DND-41 (cell line): Measurements from ENCODE around the gene TMEM178B.

ENCODE experiments used
- EZH2 ChIP-seq: IDR thresholded peaks from 3 replicates; pipeline ENCODE4 v1.6.1; 2012; ENCODE audit warnings: borderline replicate concordance, low read depth, mild to moderate bottlenecking, moderate library complexity, low read length, inconsistent platforms; ENCODE audit not compliant: severe bottlenecking
- TF ChIP-seq, protein P1 (sequence below): IDR thresholded peaks from 2 replicates; pipeline ENCODE4 v1.5.1; 2012; ENCODE audit warnings: borderline replicate concordance, low read length, moderate library complexity, mild to moderate bottlenecking; ENCODE audit not compliant: poor library complexity, severe bottlenecking; ENCODE audit errors: extremely low read depth

DNA sequence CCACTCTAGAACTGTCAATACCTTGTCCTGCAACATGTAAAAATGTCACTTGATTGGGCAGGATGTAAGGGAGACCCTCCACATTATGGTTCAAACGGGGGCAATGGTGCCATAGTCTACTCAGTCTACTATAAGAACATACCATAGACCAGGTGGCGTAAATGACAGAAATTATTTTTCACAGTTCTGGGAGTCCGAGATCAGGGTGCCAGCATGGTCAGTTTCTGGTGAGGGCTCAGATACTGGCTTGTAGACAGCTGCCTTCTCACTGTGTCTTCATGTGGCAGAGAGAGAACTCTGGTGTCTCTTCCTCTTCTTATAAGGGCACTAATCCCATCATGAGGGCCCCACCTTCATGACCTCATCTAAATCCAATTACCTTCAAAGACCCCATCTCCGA, 18.7 kb upstream of the TMEM178B start:
- TF ChIP-seq, protein P1, sequence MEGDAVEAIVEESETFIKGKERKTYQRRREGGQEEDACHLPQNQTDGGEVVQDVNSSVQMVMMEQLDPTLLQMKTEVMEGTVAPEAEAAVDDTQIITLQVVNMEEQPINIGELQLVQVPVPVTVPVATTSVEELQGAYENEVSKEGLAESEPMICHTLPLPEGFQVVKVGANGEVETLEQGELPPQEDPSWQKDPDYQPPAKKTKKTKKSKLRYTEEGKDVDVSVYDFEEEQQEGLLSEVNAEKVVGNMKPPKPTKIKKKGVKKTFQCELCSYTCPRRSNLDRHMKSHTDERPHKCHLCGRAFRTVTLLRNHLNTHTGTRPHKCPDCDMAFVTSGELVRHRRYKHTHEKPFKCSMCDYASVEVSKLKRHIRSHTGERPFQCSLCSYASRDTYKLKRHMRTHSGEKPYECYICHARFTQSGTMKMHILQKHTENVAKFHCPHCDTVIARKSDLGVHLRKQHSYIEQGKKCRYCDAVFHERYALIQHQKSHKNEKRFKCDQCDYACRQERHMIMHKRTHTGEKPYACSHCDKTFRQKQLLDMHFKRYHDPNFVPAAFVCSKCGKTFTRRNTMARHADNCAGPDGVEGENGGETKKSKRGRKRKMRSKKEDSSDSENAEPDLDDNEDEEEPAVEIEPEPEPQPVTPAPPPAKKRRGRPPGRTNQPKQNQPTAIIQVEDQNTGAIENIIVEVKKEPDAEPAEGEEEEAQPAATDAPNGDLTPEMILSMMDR = no peak
- TF ChIP-seq EZH2 = no peak
